ACC112 (cell line): ENCODE measurements around the gene DPH1.

Experiments
- H2AFZ ChIP-seq: fragments of 200-600 bp; sonication (generic); one replicate; pipeline ENCODE4 v1.6.0; 2017; ENCODE audit warnings: antibody characterized with exemption, low read length; ENCODE audit not compliant: unreplicated experiment
- H3K27ac ChIP-seq: fragments of 200-600 bp; sonication (generic); 2 replicates; pipeline ENCODE4 v1.5.1; 2014; ENCODE audit warnings: low read depth, mild to moderate bottlenecking, antibody characterized with exemption, low read length, moderate library complexity
- H3K27me3 ChIP-seq: fragments of 200-600 bp; sonication (generic); 2 replicates; pipeline ENCODE4 v1.6.1; 2014; ENCODE audit warnings: mild to moderate bottlenecking, antibody characterized with exemption, low read length, moderate library complexity, mixed read lengths; ENCODE audit not compliant: insufficient read depth
- H3K36me3 ChIP-seq: fragments of 200-600 bp; sonication (generic); 2 replicates; pipeline ENCODE4 v1.6.1; 2016; ENCODE audit warnings: mild to moderate bottlenecking, antibody characterized with exemption, low read length, moderate library complexity, mixed read lengths; ENCODE audit not compliant: insufficient read depth
- H3K4me1 ChIP-seq: fragments of 200-600 bp; sonication (generic); one replicate; pipeline ENCODE4 v1.6.1; 2016; ENCODE audit warnings: low read length, mixed read lengths; ENCODE audit not compliant: insufficient read depth, unreplicated experiment, control insufficient read depth
- H3K4me3 ChIP-seq: fragments of 200-600 bp; sonication (generic); 2 replicates; pipeline ENCODE4 v1.5.1; 2014; ENCODE audit warnings: mild to moderate bottlenecking, low read depth, low read length
- H3K79me2 ChIP-seq: fragments of 200-600 bp; sonication (generic); one replicate; pipeline ENCODE4 v1.6.0; 2016; ENCODE audit warnings: low read length; ENCODE audit not compliant: control insufficient read depth, unreplicated experiment, insufficient read depth

The DPH1 gene

DNA sequence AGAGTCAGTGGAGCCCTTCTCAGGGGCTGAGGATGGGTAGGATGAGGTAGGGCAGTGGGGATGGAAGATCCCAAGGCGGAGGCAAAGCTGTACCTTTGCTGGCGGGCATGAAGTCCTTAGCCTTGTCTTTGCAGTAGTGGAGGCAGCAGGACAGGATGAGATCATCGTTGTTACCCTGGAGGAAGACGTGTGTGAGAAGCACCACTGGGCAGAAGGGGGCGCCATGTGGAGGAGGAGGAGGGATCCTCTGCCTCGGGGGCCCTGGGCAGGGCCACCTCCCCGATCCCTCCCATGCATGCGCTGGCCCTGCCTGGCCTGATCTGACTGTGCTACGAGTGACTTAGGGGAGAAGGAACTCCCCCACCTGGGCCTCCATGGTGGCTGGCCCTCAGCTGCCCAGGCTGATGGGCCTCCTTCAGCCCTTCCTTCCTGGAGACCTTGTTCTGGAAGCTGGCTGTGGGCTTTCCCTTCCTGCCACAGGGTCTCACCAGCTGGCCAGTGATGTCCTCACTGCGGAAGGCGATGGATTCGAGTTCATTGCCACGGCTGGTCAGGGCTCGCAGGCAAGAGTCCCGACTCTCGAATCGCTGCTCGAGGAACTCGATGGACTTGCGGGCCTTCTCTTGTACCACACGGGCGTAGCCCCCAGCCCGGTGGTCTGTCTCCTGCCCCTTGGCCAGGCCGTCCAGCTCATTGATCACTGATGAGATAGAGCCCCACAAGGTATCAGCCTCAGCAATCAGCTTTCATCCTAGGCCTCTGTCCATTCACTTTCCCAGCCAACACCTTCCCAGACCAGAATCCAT is 35.2 kb downstream of the DPH1 start:
- Histone ChIP-seq H3K79me2 (no peaks in the 10 kb centered on the region), H3K27me3 (no peaks in the 10 kb centered on the region), H3K4me3 (no peak overlapping the region), H3K27ac (peak overlapping the region; percentile 27), H3K4me1 (peaks cover 67% of the 10 kb centered on the region), H2AFZ (no peak overlapping the region), H3K36me3 (peaks cover 2% of the 10 kb centered on the region; the same call in 1 of the 2 replicates)

DNA sequence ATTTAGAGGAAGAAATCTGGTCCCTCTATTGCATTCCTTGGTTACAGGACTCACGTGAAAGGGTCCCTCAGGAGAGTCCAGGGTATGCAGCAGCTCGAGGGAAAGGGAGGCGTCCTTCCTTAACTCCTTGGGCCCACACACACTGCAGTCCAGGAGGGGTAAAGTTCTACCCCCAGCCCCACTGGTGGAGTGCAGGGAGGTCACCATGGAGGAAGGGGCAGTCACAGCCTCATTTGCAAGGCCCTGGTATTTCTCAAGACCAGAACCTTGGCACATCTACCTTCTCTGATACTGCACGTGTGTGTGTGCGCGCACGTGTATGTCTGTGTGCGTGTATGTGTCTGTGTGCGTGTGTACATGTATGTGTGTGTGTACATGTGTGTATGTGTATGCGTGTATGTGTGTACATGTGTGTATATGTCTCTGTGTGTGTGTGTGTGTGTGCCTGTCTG is 36.0 kb downstream of the DPH1 start:
- Histone ChIP-seq H3K4me1 (peaks cover 67% of the 10 kb centered on the region), H3K27me3 (no peaks in the 10 kb centered on the region), H2AFZ (no peak overlapping the region), H3K27ac (peak overlapping the region; percentile 27), H3K79me2 (no peaks in the 10 kb centered on the region), H3K4me3 (no peak overlapping the region), H3K36me3 (no peaks in the 10 kb centered on the region; the same call in 1 of the 2 replicates)

DNA sequence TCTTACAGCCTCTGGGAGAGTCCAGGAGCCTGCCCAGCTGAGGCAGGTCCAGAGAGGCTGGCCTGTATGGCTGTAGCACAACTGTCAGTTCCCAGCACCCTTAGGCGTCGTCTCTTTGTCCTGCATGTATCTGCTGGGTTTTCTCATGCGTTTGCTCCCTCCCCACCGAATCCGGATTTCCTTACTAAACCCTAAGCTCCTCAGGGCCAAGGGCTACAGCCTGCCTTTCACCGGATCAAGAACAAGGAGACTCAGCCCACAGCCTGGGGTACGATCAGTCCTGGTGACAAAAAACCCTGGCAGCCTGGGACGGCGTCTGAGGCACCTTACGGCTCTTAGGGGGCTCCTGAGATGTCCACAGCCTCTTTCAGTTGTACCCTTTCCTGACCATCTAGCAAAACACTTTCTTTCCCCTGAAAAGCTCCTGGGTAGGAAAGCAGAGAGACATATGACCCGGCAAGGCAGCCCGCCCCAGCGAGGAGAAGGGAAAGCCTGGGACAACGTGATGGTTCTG is 37.2 kb downstream of the DPH1 start:
- H3K27me3 ChIP-seq, result no peaks in the 10 kb centered on the region

DNA sequence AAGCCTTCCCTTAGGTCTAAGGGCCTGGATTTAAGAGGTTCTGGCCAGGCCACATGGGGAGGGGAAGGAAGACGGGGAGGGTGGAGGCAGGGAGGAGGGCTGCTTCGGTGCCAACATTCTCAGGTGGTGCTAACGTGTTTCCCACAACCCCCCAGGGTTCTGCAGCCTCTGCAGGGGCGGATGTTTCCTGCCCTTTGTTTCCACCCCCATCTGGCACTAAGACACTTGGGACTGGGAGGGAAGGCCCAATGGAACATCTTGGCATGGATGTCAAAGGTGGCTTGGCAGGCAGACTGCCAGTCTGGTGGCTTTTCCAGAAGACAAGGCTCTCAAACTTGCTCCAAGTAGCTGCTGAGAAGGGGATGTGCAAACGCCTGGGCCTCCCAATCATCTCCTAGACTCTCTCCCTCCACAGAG is 37.7 kb downstream of the DPH1 start:
- peak overlapping the region; percentile 33; the same call in 1 of the 2 replicates for H3K27ac ChIP-seq
- H3K27me3 ChIP-seq, result no peaks in the 10 kb centered on the region
- H3K4me1 ChIP-seq, result peaks cover 70% of the 10 kb centered on the region
- H3K79me2 ChIP-seq, result no peaks in the 10 kb centered on the region
- no peaks in the 10 kb centered on the region; the same call in 1 of the 2 replicates for H3K36me3 ChIP-seq
- H2AFZ ChIP-seq, result no peak overlapping the region
- H3K4me3 ChIP-seq, result no peak overlapping the region

More for the DNA sequence above, 37.2 kb downstream of the DPH1 start:
- Histone ChIP-seq H3K27ac (peak overlapping the region; percentile 44; the same call in 1 of the 2 replicates), H3K79me2 (no peaks in the 10 kb centered on the region), H3K4me3 (no peak overlapping the region), H2AFZ (no peak overlapping the region), H3K36me3 (no peaks in the 10 kb centered on the region; the same call in 1 of the 2 replicates), H3K4me1 (peaks cover 72% of the 10 kb centered on the region)

DNA sequence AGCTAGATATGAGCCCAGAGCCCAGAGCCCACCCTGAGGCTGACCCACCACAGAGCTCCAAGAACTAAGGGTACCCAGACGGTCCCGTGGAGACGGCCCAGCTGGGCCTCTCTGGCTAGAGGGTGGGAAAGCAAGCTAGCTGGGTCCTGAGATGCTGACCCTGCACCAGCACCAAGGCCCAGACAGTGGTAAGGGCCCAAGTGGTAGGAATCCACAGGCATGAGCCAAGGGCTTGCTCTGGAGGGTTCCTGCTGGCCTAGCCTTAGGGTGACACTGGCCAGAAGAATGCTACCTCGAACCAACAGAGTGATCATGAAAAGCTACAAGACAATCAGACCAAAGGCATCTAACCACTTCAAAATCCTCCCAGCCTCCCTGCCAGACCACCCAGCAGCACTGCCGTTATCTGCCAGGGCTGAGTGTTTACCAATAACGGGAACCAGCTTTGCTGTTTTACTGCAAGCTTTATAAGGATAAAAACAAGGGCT is 38.1 kb downstream of the DPH1 start:
- H3K79me2 ChIP-seq, result no peaks in the 10 kb centered on the region
- no peak overlapping the region for H3K4me3 ChIP-seq
- H3K27ac ChIP-seq, result peak overlapping the region; percentile 2; the same call in 1 of the 2 replicates
- no peak overlapping the region for H2AFZ ChIP-seq
- no peaks in the 10 kb centered on the region for H3K27me3 ChIP-seq
- H3K36me3 ChIP-seq, result no peaks in the 10 kb centered on the region; the same call in 1 of the 2 replicates
- peaks cover 65% of the 10 kb centered on the region for H3K4me1 ChIP-seq

DNA sequence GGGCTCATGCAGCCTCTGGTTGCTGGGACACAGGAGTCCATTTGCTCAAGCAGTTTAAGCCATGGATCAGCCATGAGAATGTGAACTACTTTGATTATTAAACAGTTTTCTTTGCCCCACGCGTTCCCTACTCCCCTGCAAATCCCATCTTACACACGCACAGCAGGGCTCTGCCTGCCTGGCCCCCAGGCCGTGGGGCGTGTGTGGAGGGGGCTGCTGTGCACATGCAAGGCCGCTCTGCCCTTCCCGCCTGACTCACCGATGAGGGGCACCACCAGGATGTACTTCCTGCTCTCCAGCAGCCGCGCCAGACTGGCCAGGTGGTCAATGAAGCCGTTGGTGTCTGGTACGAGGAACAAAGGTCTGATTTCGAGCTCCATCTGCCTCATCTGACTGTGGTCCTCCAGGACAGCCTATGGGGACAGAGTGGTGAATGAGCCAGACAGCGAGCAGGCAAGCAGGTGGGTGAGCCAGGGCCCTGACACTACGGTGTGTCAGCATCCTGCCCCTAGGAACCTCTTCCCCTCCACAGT is 38.6 kb downstream of the DPH1 start:
- Histone ChIP-seq H3K36me3 (no peaks in the 10 kb centered on the region; the same call in 1 of the 2 replicates), H3K4me1 (peaks cover 63% of the 10 kb centered on the region), H3K79me2 (no peaks in the 10 kb centered on the region), H2AFZ (no peak overlapping the region), H3K4me3 (no peak overlapping the region), H3K27me3 (no peaks in the 10 kb centered on the region), H3K27ac (peak overlapping the region; percentile 2; the same call in 1 of the 2 replicates)

DNA sequence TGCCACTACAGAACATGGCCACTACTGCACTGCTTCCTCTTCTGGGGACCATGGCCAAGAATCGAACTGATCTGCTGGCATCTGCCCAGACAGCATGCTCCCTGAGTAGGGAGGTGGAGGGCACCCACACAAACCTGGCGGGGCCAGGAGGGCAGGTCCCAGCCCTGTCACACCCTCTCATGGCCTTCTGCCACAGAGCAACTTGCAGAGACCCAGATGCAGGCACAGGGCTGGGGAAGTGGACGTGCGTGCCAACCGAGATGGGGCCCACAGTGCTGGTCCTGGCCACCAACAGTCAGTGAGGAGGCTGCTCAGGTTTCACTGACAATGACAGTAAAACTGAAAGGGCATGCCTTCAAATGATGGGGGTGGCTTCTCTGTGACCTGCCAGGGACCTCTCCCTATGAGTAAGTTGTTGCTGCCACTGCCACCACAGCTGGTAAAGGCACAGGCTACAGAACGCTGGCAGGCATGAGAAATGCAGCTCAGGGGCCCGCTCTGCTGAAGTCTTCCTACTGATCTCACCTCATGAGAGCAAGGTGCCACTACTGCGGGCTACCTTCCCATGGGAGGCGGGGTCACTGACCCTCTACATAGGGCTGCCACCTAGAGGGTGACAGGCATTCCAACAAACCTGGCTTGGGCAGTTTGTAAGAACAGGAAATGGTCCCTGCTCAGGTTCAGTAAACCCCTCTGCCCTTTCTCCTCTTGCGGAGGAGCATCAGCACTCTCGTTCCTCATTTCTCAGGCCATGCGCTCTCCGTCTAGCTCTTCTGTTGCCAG is 40.5 kb downstream of the DPH1 start:
- Histone ChIP-seq H3K79me2 (no peaks in the 10 kb centered on the region), H3K4me3 (no peak overlapping the region), H3K27me3 (no peaks in the 10 kb centered on the region), H3K4me1 (peaks cover 47% of the 10 kb centered on the region), H3K27ac (no peak overlapping the region), H3K36me3 (no peaks in the 10 kb centered on the region; the same call in 1 of the 2 replicates), H2AFZ (no peak overlapping the region)

DNA sequence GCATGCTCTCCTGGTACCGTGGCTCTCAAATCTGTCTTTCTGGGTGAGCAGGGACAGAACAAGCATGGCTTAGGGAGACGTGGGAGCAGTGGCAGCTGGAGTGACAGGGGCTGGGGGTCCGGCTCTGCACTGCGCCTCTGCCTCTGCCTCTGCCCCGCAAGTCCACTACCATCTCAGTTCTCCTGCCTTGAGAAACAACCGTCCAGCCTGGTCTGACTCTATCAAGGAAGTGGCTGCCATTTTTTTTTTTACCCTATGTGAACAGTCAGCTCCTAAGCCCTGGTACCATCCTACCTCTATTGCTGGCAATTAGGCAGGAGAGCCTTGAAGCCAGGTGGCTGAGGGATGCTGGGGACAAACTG is 41.1 kb downstream of the DPH1 start:
- Histone ChIP-seq H3K27me3 (no peaks in the 10 kb centered on the region), H3K36me3 (no peaks in the 10 kb centered on the region), H2AFZ (no peak overlapping the region), H3K4me3 (no peak overlapping the region), H3K4me1 (peaks cover 42% of the 10 kb centered on the region), H3K79me2 (no peaks in the 10 kb centered on the region), H3K27ac (no peak overlapping the region)

DNA sequence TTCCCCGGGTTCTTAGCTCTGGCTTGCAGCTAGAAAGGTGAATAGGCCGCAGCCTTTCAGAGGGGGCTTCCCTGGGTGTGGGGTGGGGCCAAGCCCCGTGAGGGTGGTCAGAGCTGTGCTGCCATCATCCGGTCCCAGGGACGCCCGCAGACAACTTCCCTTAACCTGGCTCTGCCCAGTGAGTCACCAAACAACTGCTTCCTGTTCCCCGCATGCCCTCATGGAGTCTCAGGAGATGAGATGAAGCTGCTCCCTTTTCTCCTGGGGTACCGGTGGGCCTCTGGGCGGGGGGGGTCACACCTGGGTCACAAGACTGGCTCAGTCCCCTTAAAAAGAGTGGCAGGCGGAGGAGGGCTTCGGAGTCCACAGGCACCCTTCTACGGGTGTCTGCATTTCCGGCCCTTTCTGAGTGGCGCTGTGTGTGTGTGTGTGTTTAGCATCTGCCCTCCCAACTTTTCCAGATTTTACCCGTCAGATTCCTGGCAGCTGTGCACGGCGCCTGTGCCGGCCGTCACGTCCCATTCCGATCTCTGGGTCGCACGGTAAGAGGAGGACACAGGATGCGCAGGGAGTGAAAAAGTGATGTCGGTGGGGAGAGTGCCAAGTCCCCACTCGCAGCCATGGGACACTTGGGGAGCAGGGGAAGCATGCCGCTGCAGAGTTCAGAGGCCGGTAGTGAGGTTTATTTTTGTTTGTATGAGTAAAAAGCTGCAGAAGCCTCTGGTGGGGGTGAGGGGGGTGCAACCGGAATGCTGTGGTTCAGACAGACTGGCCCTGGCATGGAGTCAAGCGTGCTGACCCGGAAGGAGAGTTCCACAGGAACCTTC is 41.7 kb downstream of the DPH1 start:
- no peaks in the 10 kb centered on the region for H3K79me2 ChIP-seq
- H3K27me3 ChIP-seq, result no peaks in the 10 kb centered on the region
- H3K36me3 ChIP-seq, result no peaks in the 10 kb centered on the region
- peaks cover 35% of the 10 kb centered on the region for H3K4me1 ChIP-seq
- no peak overlapping the region for H2AFZ ChIP-seq
- H3K27ac ChIP-seq, result no peak overlapping the region
- H3K4me3 ChIP-seq, result no peak overlapping the region
